ENCODE data around the gene DLGAP4. TPM values are rescaled to one million over a fixed set of nuclear protein-coding genes. Genes with fewer than 3 reads are reported as not detected.

DLGAP4 gene
- total and polyA plus RNA-seq, 2 of the 13 experiments (the other 11 are each of a cell fraction or from before 2014, with no cell fraction given), result 15.2 to 26.7 TPM

- TF ChIP-seq AKNA (CRISPR knock-in tag; IDR thresholded peaks at IDR 0.05; ENCODE audit: borderline replicate concordance), result no peak
- no peak for TF ChIP-seq ZNF550 (CRISPR knock-in tag; IDR thresholded peaks at IDR 0.05; ENCODE audit: borderline replicate concordance)
- TF ChIP-seq EED (CRISPR knock-in tag; IDR thresholded peaks at IDR 0.05), result 0 out of 2 replicates have a peak, but pooled peaks have one; percentile 26
- TF ChIP-seq SKIL (CRISPR knock-in tag; IDR thresholded peaks at IDR 0.05; ENCODE audit: borderline replicate concordance), result peak; percentile 22; the same call in 1 of the 2 replicates
- TF ChIP-seq ZNF598 (CRISPR knock-in tag; IDR thresholded peaks at IDR 0.05; ENCODE audit: borderline replicate concordance), result no peak
- no peak for TF ChIP-seq ZNF543 (CRISPR knock-in tag; IDR thresholded peaks at IDR 0.05)
- no peak for TF ChIP-seq ZSCAN29 (CRISPR knock-in tag; conservative IDR thresholded peaks at IDR 0.05)
- TF ChIP-seq MED8 (CRISPR knock-in tag; IDR thresholded peaks at IDR 0.05; ENCODE audit: insufficient replicate concordance), result no peak
- TF ChIP-seq KLF12 (CRISPR knock-in tag; IDR thresholded peaks at IDR 0.05; ENCODE audit: borderline replicate concordance), result no peak
- TF ChIP-seq HDAC6 (IDR thresholded peaks at IDR 0.05; ENCODE audit: low read depth, low read length), result no peak
- no peak for TF ChIP-seq CBFB (CRISPR knock-in tag; IDR thresholded peaks at IDR 0.05)
- TF ChIP-seq RERE (CRISPR knock-in tag; IDR thresholded peaks at IDR 0.05; ENCODE audit: low read depth), result no peak
- TF ChIP-seq GMEB2 (CRISPR knock-in tag; IDR thresholded peaks at IDR 0.05; ENCODE audit: low read depth), result no peak
Measured at GRCh38 chr20:36496707-36497669, 190.8 kb downstream of the DLGAP4 start (continued).

Data from HepG2 (cell line).